Neural progenitor cell (in vitro differentiated cells): ENCODE measurements around the gene RAD51B.

ENCODE experiments used
- EZH2 ChIP-seq: fragments of 200-600 bp; sonication (generic); IDR thresholded peaks from 2 replicates; pipeline ENCODE4 v1.6.1; 2017; ENCODE audit warnings: antibody characterized with exemption, mild to moderate bottlenecking, moderate library complexity
- EZH2phosphoT487 ChIP-seq: fragments of 200-600 bp; sonication (generic); IDR thresholded peaks from 2 replicates; pipeline ENCODE4 v1.6.1; 2017; ENCODE audit warnings: antibody characterized with exemption
- TF ChIP-seq, protein P1 (sequence below): fragments of 200-600 bp; sonication (generic); IDR thresholded peaks from 2 replicates; pipeline ENCODE4 v1.5.1; 2017; ENCODE audit warnings: antibody characterized with exemption, mild to moderate bottlenecking

DNA sequence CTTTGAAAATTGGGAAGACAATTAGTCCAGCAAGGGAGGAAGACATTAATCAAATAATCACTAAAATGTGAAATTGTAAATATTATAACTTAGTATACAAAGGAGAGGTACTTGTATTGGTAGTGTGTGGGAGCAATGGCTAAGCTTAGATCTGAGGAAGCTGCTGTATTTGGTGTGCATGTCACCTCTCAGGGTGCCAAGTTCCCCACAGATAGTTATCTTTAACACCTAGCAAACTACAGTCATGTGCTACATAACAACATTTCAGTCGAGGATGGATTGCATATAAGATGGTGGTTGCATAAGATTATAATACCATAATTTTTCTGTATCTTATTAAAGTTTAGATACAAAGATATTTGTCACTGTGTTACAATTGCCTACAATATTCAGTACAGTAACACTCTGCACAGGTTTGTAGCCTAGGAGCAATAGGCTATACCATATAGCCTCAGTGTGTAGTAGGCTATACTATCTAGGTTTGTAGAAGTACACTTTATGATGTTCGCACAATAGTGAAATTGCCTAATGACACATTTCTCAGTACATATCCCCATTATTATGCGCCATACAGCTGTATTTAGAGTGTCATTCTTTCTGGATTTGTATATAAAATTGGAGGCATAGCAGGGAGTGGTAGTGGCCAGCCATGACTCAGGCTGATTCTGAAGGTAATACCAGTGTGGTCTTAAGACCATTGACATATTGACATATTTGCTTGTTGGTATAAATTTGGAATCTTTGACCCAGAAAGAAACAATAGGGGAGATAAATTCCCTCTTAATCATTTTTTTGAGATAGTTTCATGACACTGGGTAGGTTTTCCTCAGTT, 55.8 kb downstream of the RAD51B start:
- TF ChIP-seq EZH2phosphoT487 (no peak), EZH2 (no peak)
- TF ChIP-seq, protein P1, sequence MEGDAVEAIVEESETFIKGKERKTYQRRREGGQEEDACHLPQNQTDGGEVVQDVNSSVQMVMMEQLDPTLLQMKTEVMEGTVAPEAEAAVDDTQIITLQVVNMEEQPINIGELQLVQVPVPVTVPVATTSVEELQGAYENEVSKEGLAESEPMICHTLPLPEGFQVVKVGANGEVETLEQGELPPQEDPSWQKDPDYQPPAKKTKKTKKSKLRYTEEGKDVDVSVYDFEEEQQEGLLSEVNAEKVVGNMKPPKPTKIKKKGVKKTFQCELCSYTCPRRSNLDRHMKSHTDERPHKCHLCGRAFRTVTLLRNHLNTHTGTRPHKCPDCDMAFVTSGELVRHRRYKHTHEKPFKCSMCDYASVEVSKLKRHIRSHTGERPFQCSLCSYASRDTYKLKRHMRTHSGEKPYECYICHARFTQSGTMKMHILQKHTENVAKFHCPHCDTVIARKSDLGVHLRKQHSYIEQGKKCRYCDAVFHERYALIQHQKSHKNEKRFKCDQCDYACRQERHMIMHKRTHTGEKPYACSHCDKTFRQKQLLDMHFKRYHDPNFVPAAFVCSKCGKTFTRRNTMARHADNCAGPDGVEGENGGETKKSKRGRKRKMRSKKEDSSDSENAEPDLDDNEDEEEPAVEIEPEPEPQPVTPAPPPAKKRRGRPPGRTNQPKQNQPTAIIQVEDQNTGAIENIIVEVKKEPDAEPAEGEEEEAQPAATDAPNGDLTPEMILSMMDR: no peak
